ENCODE data around the gene AGBL2. TPM values are rescaled to one million over a fixed set of nuclear protein-coding genes. Genes with fewer than 3 reads are reported as not detected.

The AGBL2 gene
- total RNA-seq, 1 donor from 2014 or later: 1.4 TPM

GRCh38 chr11:47651818-47652469 is 63.2 kb downstream of the AGBL2 start:
- no peak for FAIRE-seq
- Mint-ChIP-seq H3K27ac (ENCODE audit: unreplicated experiment) (no peak overlapping the region), H3K36me3 (ENCODE audit: low read depth, unreplicated experiment) (no peaks in the 10 kb centered on the region), H3K4me1 (ENCODE audit: low read depth, unreplicated experiment) (no peaks in the 10 kb centered on the region), H3K27me3 (ENCODE audit: low read depth, unreplicated experiment) (peaks cover 7% of the 10 kb centered on the region), H3K9me3 (ENCODE audit: unreplicated experiment) (peaks cover 11% of the 10 kb centered on the region), H3K4me3 (ENCODE audit: unreplicated experiment) (no peak overlapping the region)
- no peak overlapping the region for H2AFZ ChIP-seq (ENCODE audit: low read depth, low read length)
- no peaks in the 10 kb centered on the region for H3K36me3 ChIP-seq (ENCODE audit: insufficient read depth, low read length)
- no peaks in the 10 kb centered on the region for H3K79me2 ChIP-seq (ENCODE audit: insufficient read depth, low read length)
- H3K9ac ChIP-seq (ENCODE audit: low read length): no peak overlapping the region
- H3K4me2 ChIP-seq (ENCODE audit: low read length): no peak overlapping the region
- H4K20me1 ChIP-seq (ENCODE audit: insufficient read depth, low read length): no peaks in the 10 kb centered on the region
- no peak for DNase-seq (ENCODE audit: low read depth)
- H3K4me1 ChIP-seq (ENCODE audit: insufficient read depth, low read length): no peaks in the 10 kb centered on the region
- TF ChIP-seq CTCF (IDR thresholded peaks at IDR 0.05; ENCODE audit: insufficient read depth, low read depth, low read length) (no peak), EZH2 (IDR thresholded peaks at IDR 0.05; ENCODE audit: insufficient read depth, low read length) (no peak)
- no peak overlapping the region for H3K27ac ChIP-seq (ENCODE audit: low read depth, low read length)
- peaks cover 3% of the 10 kb centered on the region for H3K9me3 ChIP-seq (ENCODE audit: insufficient read depth, low read depth, low read length)
- H3K4me3 ChIP-seq (ENCODE audit: insufficient read depth, low read depth, low read length): no peak overlapping the region
- H3K27me3 ChIP-seq (ENCODE audit: insufficient read depth, low read length): no peaks in the 10 kb centered on the region

- Mint-ChIP-seq H3K27me3 (ENCODE audit: low read depth, unreplicated experiment) (no peaks in the 10 kb centered on the region), H3K9me3 (ENCODE audit: unreplicated experiment) (peaks cover 6% of the 10 kb centered on the region), H3K36me3 (ENCODE audit: low read depth, unreplicated experiment) (no peaks in the 10 kb centered on the region), H3K4me3 (ENCODE audit: unreplicated experiment) (no peak overlapping the region), H3K27ac (ENCODE audit: unreplicated experiment) (no peak overlapping the region), H3K4me1 (ENCODE audit: low read depth, unreplicated experiment) (no peaks in the 10 kb centered on the region)
- DNase-seq (ENCODE audit: low read depth) (no peak), FAIRE-seq (no peak)
- no peak overlapping the region for H3K9ac ChIP-seq (ENCODE audit: low read length)
- no peak for TF ChIP-seq EZH2 (IDR thresholded peaks at IDR 0.05; ENCODE audit: insufficient read depth, low read length)
- no peak for TF ChIP-seq CTCF (IDR thresholded peaks at IDR 0.05; ENCODE audit: insufficient read depth, low read depth, low read length)
- no peak overlapping the region for H2AFZ ChIP-seq (ENCODE audit: low read depth, low read length)
- no peaks in the 10 kb centered on the region for H3K36me3 ChIP-seq (ENCODE audit: insufficient read depth, low read length)
- H3K27ac ChIP-seq (ENCODE audit: low read depth, low read length): no peak overlapping the region
- H3K4me3 ChIP-seq (ENCODE audit: insufficient read depth, low read depth, low read length): no peak overlapping the region
- H3K79me2 ChIP-seq (ENCODE audit: insufficient read depth, low read length): no peaks in the 10 kb centered on the region
- H4K20me1 ChIP-seq (ENCODE audit: insufficient read depth, low read length): no peaks in the 10 kb centered on the region
- H3K27me3 ChIP-seq (ENCODE audit: insufficient read depth, low read length): no peaks in the 10 kb centered on the region
- no peak overlapping the region for H3K4me2 ChIP-seq (ENCODE audit: low read length)
- peaks cover 3% of the 10 kb centered on the region for H3K9me3 ChIP-seq (ENCODE audit: insufficient read depth, low read depth, low read length)
- H3K4me1 ChIP-seq (ENCODE audit: insufficient read depth, low read length): no peaks in the 10 kb centered on the region
These were observed 65.9 kb downstream of the AGBL2 start for GRCh38 chr11:47649276-47649675.

- no peak for FAIRE-seq
- Histone ChIP-seq H4K20me1 (ENCODE audit: insufficient read depth, low read length) (peaks cover 2% of the 10 kb centered on the region), H3K27me3 (ENCODE audit: insufficient read depth, low read length) (no peaks in the 10 kb centered on the region), H3K79me2 (ENCODE audit: insufficient read depth, low read length) (peaks cover 14% of the 10 kb centered on the region), H3K9me3 (ENCODE audit: insufficient read depth, low read depth, low read length) (no peaks in the 10 kb centered on the region), H2AFZ (ENCODE audit: low read depth, low read length) (no peak overlapping the region), H3K27ac (ENCODE audit: low read depth, low read length) (no peak overlapping the region), H3K4me2 (ENCODE audit: low read length) (no peak overlapping the region), H3K9ac (ENCODE audit: low read length) (no peak overlapping the region), H3K36me3 (ENCODE audit: insufficient read depth, low read length) (no peaks in the 10 kb centered on the region), H3K4me1 (ENCODE audit: insufficient read depth, low read length) (peaks cover 6% of the 10 kb centered on the region), H3K4me3 (ENCODE audit: insufficient read depth, low read depth, low read length) (no peak overlapping the region)
- no peak for DNase-seq (ENCODE audit: low read depth)
- Mint-ChIP-seq H3K27ac (ENCODE audit: unreplicated experiment) (no peak overlapping the region), H3K9me3 (ENCODE audit: unreplicated experiment) (peaks cover 3% of the 10 kb centered on the region), H3K4me3 (ENCODE audit: unreplicated experiment) (no peak overlapping the region), H3K27me3 (ENCODE audit: low read depth, unreplicated experiment) (no peaks in the 10 kb centered on the region), H3K36me3 (ENCODE audit: low read depth, unreplicated experiment) (peaks cover 2% of the 10 kb centered on the region), H3K4me1 (ENCODE audit: low read depth, unreplicated experiment) (peaks cover 6% of the 10 kb centered on the region)
- TF ChIP-seq EZH2 (IDR thresholded peaks at IDR 0.05; ENCODE audit: insufficient read depth, low read length): no peak
- TF ChIP-seq CTCF (IDR thresholded peaks at IDR 0.05; ENCODE audit: insufficient read depth, low read depth, low read length): no peak
These were observed 69.2 kb downstream of the AGBL2 start for GRCh38 chr11:47646019-47646418.

Measured in astrocyte (in vitro differentiated cells and primary cell).